HG02938 (cell line): ENCODE results near the gene ZNF17.

ENCODE experiments used
- ATAC-seq: cut with Tn5 transposase; IDR thresholded peaks from one replicate; pipeline ENCODE4 v1.9.1; 2021; ENCODE audit warnings: mild to moderate bottlenecking, moderate library complexity; ENCODE audit not compliant: unreplicated experiment

The ZNF17 gene

DNA sequence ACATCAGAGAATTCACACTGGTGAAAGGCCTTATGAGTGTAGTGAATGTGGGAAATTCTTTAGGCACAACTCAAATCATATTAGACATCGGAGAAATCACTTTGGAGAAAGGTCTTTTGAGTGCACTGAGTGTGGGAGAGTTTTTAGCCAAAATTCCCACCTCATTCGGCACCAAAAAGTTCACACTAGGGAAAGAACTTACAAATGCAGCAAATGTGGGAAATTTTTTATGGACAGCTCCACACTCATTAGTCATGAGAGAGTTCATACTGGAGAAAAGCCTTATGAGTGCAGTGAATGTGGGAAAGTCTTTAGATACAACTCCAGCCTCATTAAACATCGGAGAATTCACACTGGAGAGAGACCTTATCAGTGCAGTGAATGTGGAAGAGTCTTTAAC lies 10.1 kb downstream of the ZNF17 start:
- no peak for ATAC-seq

DNA sequence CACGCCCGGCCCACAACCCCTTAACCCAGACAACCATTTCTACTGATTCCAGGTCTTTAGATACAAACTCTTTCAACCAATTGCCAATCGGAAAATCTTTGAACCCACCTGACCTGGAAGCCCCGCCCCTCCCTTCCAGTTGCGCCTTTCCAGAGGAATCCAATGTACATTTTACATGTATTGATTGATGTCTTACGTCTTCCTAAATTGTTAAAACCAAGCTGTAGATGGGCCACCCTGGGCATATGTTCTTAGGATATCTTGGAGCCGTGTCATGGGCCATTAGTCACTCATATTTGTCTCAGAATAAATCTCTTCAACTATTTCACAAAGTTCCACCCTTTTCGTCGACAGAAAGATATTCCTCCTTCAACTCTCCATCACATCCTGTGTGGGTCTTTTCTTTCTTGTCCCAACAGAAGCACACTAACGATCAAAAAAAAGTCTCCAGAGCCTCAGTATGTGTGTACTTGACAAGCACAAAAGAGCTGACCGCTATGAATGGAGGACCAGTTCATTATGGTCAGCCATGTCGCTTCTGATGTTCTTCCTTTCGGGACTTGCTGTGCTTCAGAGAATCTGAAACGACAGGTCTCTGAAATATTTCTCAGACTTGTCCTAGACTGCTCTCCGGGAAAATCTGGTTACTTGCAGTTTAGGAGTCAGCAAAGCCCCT lies 23.6 kb downstream of the ZNF17 start:
- ATAC-seq: peak; percentile 7

DNA sequence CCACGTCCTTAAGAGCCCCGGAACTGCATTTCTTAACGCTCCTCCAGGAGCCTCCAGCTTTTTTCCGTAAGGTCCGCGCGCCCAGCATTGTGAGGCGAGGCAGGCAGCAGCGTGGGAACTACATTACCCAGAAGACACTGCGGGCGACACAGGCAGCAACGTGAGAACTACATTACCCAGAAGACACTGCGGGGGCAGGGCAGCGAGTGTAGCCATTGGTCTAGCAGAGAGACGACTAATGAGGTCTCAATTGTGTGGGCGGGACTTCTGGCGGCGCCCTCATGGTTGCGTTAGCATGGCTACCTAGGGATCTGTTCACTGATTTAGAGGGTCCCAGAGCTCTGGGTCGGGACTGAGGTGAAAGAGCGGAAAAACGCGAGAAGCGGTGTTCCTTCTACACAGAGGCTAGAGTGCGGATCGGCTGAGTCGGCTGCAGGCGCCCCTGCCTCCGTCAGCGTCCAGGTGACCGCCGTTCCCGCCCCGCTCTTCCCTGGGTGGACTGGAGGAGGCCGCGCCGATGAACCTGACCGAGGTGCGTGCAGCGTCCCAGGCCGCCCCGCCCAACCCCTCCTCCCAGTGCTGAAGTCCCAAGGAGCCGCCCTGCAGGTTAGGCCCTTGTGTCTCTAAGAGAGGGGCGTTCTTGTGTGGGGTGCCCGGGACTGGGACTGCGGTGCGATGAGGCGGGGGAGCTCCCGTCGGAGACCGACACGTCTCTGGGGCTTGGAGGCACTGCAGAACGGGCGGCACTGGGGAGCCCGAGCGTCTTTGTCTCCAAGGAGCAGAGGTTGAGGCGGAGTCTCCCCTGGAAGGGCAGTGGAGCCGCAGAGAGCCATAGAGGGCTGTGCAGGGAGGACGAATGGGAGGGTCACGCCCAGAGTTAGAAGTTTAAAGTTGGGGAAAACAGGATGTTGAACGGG lies 24.4 kb downstream of the ZNF17 start, which contains the start of gene ZNF749:
TSS of gene ZNF749 (plus strand) at position 264 of the 917 bp plus-strand sequence. CDS start at position 518, 254 bp downstream.
- peak; percentile 96 for ATAC-seq

DNA sequence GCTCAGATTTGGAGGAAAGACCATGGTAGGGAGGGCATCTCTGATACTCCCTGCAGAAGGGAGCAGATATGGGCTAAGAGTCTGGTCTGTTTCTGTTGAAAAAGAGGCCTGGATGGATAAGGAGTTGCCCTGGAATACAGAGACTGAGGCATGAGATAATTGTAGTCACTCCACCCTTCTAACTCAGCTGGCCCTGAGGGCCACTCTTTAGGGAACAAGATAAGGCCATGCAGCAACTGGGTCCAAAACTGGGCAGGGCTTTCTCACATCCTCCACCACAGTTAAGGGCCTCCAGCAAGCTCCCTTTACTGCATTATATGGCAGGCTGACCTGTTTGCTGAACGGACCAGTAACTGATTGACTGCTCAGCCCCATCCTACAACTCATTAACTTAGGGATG lies 25.5 kb downstream of the ZNF17 start:
- ATAC-seq: no peak

DNA sequence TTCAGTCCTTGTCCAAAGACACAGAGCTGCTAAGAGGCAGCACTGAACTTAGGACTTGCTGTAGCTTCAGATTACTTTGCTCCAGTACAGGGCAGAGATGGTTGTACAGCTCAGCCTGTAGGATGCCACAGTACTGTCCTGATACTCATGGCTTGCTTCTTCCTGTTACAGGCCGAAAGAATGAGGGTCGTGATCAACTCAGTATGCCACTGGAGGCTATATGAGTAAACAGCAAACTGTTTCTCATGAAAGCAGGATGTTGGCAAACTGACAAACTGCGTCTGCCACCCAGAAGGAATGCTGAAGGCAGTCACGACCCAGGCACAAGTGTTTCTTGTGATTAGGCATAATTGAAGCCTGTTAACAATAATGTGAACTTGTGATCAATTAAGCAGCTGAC lies 27.0 kb downstream of the ZNF17 start:
- ATAC-seq: no peak

DNA sequence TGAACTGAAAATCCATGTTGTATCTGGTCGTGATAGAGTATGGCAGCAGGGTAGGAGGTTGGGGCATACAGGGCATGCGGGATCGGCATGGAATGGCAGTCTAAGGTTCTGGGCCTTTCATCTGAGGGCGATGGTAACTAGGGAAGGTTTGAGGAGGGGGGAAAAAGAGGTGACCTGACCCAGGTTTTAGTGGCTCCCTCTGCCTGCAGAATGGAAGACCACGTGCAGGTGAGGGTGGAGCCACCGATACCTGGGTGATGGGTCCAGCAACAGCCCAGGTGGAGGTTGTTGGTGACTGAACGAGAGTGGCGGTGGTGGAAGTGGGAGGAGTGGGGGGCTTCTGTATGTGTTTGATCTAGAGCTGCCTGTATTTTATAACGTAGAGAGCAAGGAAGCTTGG lies 28.0 kb downstream of the ZNF17 start:
- ATAC-seq: no peak

DNA sequence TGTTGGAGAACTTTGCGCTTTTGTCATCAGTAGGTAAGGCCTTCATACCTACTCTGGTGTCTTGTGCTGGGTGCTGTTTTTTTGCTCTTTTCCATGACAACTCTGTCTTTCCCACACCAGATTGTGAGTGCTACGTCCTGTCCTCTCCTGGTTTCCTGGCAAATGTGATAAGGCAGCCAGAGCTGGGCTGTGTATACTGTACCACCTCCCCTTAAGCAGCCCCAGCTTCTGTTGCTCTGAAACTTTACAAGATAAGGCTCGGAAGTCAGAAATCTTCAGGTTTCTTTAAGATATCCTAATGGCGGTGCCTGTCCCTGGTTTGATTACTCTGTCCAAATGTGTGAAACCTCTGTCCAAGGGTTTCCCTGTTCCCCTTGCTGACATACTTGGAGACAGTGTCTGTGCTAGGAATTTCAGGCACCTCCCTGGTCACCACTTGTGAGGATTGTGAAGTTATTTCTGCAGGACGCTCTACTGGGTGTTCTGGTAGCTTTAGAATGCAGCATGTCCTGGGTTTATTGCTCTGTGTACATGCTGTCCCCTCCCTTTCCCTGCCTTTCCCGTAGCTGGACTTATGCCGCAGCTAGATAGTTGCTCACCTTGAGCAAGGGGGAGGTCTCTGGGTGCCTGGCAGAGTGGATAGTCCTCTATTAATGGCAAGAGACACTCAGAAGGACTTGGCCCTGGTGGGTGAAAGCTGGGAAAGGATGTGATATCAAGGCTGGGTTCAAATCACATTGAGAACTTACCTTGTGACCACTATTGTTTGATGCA lies 31.2 kb downstream of the ZNF17 start:
- ATAC-seq: no peak

DNA sequence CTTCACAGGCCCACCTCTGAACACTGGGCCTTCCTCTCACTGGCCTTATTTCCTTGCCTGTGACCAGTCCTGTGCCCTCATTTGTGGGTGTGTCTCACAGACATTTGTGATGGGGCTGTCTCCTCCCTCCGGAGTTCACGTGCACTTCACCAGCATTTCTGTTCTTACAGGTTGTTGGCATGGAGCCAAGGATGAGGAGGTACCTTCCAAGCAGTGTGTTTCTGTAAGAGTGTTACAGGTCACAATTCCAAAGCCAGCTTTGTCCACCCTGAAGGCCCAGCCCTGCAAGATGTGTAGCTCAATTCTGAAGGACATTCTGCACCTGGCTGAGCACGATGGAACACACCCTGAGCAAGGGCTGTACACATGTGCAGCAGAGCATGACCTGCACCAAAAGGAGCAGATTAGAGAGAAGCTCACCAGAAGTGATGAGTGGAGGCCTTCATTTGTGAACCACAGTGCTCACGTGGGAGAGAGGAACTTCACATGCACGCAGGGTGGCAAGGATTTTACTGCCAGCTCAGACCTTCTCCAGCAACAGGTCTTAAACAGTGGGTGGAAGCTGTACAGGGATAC lies 32.2 kb downstream of the ZNF17 start:
- ATAC-seq: no peak

DNA sequence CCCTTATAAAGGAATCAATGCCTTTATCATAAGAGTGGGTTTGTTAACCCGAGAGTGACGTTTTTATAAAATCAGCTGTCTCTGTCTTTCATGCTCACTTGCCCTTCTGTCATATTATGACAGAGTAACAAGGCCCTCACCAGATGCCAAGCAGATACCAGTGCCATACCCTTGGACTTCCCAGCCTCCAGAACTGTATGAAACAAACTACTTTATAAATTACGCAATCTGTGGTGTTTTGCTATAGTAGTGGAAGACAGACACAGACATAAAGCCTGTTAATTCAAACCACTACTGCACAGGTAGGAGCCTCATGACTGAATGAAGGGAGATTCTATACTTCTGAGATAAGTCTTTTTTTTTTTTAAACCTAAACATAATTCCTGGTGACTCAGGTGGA lies 41.3 kb downstream of the ZNF17 start:
- no peak for ATAC-seq

DNA sequence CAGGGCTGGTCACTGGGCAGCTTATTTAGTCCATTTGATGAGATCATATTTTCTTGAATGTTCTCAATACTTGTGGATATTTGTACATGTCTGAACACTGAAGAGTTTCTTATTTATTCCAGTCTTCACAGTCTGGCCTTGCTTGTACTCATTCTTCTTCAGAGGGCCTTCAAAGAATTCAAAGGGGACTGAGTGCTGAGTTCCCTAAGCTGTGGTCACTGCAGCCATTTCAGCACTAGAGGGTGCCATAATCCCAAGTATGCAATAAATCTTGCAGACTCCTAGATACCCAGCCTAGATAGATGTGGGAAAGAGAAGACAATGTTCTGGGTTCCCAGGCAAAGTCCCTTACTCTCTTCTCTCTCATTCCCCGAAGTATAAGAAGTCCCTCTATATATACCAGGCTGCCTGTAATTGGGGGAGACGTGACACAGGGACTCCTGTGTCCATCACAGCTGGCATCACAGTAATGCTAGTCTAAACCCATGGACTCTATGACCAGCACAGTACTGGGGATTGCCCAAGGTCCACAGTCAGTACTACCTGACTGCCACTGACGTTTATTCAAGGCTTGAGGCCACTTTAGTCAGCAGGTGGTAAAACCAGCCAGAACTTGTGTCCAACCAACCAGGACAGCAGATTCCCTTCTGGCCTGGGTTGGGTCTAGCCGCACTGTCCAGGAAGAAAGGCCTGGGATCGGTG lies 54.9 kb downstream of the ZNF17 start:
- ATAC-seq: no peak

DNA sequence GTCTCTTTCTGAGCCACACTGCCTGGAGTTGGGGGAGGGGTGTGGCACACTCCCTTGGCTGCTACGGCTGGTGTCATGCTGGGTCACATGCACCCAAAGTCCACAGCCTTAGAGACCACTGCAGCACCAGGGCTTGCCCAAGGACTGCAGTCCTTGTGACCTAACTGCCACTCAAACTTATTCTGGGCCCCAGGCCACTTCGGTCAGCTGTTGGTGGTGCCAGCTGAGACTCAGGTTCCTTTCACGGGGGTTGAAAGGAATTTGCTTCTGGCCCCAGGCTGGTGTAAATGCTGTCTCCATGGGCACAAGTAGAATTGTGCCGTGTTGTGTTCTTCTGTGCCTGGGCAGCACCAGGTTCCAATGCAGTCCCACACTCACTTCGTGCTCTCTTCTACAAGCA lies 55.5 kb downstream of the ZNF17 start:
- ATAC-seq: no peak
